ENCODE measurements around the gene PAPSS2. TPM values are rescaled to one million over a fixed set of nuclear protein-coding genes. Genes with fewer than 3 reads are reported as not detected.
A peak's percentile ranks its signal among the peaks of the same experiment; 100 is the strongest.
"Not testable (repeated sequence)": the region's sequence is repeated elsewhere in the genome, so short reads cannot be mapped to it uniquely, and the experiment has no call there.

PAPSS2 gene
- total RNA-seq, 1 donor from 2014 or later: 5.5 TPM

- FAIRE-seq (no peak), DNase-seq (ENCODE audit: low read depth) (no peak)
- TF ChIP-seq CTCF (IDR thresholded peaks at IDR 0.05; ENCODE audit: insufficient read depth, low read length, severe bottlenecking): no peak
- Histone ChIP-seq H3K4me3 (ENCODE audit: low read depth, low read length) (no peak overlapping the region), H3K36me3 (ENCODE audit: control insufficient read depth, insufficient read depth, low read length) (no peaks in the 10 kb centered on the region), H3K27me3 (ENCODE audit: control insufficient read depth, insufficient read depth, low read length) (no peaks in the 10 kb centered on the region)
Observed at GRCh38 chr10:87724789-87725188, 65.1 kb downstream of the PAPSS2 start.

GRCh38 chr10:87729940-87730339 is 70.3 kb downstream of the PAPSS2 start:
- H3K36me3 ChIP-seq (ENCODE audit: control insufficient read depth, insufficient read depth, low read length): no peaks in the 10 kb centered on the region
- DNase-seq (ENCODE audit: low read depth) (no peak), FAIRE-seq (no peak)
- no peak overlapping the region for H3K4me3 ChIP-seq (ENCODE audit: low read depth, low read length)
- no peaks in the 10 kb centered on the region for H3K27me3 ChIP-seq (ENCODE audit: control insufficient read depth, insufficient read depth, low read length)
- TF ChIP-seq CTCF (IDR thresholded peaks at IDR 0.05; ENCODE audit: insufficient read depth, low read length, severe bottlenecking): no peak

- DNase-seq (ENCODE audit: low read depth) (no peak), FAIRE-seq (no peak)
- no peak overlapping the region for H3K4me3 ChIP-seq (ENCODE audit: low read depth, low read length)
- H3K36me3 ChIP-seq (ENCODE audit: control insufficient read depth, insufficient read depth, low read length): no peaks in the 10 kb centered on the region
- no peak for TF ChIP-seq CTCF (IDR thresholded peaks at IDR 0.05; ENCODE audit: insufficient read depth, low read length, severe bottlenecking)
- H3K27me3 ChIP-seq (ENCODE audit: control insufficient read depth, insufficient read depth, low read length): no peaks in the 10 kb centered on the region
Observed at GRCh38 chr10:87733081-87733480, 73.4 kb downstream of the PAPSS2 start.

GRCh38 chr10:87734987-87735827 is 75.5 kb downstream of the PAPSS2 start:
- TF ChIP-seq CTCF (IDR thresholded peaks at IDR 0.05; ENCODE audit: insufficient read depth, low read length, severe bottlenecking): peak; percentile 63
- no peaks in the 10 kb centered on the region for H3K27me3 ChIP-seq (ENCODE audit: control insufficient read depth, insufficient read depth, low read length)
- DNase-seq (ENCODE audit: low read depth): peak; percentile 25
- no peak overlapping the region for H3K4me3 ChIP-seq (ENCODE audit: low read depth, low read length)
- H3K36me3 ChIP-seq (ENCODE audit: control insufficient read depth, insufficient read depth, low read length): no peaks in the 10 kb centered on the region
- FAIRE-seq: peak; percentile 58

- not testable (repeated sequence) for H3K27me3 ChIP-seq (ENCODE audit: control insufficient read depth, insufficient read depth, low read length); H3K36me3 ChIP-seq (ENCODE audit: control insufficient read depth, insufficient read depth, low read length); H3K4me3 ChIP-seq (ENCODE audit: low read depth, low read length); FAIRE-seq
- peak; percentile 57 for DNase-seq (ENCODE audit: low read depth)
Observed at GRCh38 chr10:87738253-87738652, 78.6 kb downstream of the PAPSS2 start.

- Histone ChIP-seq H3K4me3 (ENCODE audit: low read depth, low read length) (no peak overlapping the region), H3K36me3 (ENCODE audit: control insufficient read depth, insufficient read depth, low read length) (no peaks in the 10 kb centered on the region), H3K27me3 (ENCODE audit: control insufficient read depth, insufficient read depth, low read length) (no peaks in the 10 kb centered on the region)
- no peak for TF ChIP-seq CTCF (IDR thresholded peaks at IDR 0.05; ENCODE audit: insufficient read depth, low read length, severe bottlenecking)
- FAIRE-seq (no peak), DNase-seq (ENCODE audit: low read depth) (peak; percentile 10)
Observed at GRCh38 chr10:87739703-87740102, 80.0 kb downstream of the PAPSS2 start.

All from bronchial epithelial cell (primary cell).